ENCODE data around the gene ARMC12. TPM values are rescaled to one million over a fixed set of nuclear protein-coding genes. Genes with fewer than 3 reads are reported as not detected.
A peak's percentile ranks its signal among the peaks of the same experiment; 100 is the strongest.

ARMC12 gene
- polyA plus RNA-seq, 1 donor (not counting 4 experiments of a cell fraction or from before 2014, with no cell fraction given): 0.54 TPM

DNA sequence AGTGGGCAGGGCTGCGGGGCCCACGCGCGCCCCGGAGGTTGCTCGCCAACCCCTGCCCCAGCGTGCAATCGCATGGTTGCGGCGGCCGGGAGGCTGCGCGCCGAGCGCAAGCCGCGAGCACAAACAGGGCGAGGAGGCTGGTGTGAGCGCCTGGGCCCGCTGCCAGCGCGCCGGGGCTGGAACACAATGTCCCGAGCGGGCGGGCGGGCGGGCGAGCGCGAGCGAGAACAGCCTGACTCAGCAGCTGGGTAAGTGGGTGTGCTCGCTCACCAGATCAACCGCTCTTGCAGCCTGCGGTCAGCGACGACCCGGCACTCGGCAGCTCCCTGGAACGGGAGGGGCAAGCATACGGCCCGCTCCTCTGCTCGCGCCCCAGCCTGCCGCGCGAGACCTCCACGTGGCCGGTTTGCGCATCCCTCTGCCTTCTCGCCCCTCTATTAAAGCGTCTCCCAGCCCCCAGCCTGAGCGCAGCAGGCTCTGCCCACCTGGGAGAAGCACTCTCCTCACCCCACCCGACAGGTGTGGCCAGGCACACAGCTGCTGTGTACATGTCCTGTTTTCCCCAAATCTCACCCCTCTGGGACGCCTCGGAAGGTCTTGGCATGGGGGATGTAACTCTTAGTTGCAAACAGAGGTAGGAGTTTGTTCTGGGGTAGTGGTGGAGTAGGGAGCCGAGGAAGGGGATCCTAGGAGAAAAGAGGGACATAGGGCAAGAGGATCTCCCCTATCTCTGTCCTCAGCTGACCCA lies 8.7 kb upstream of the ARMC12 start:
- Histone ChIP-seq H3K4me1 (ENCODE audit: control insufficient read depth, extremely low read depth, insufficient read depth, low read length) (peaks cover 63% of the 10 kb centered on the region), H3K4me3 (ENCODE audit: control insufficient read depth in 2 of 3, extremely low read depth in 1 of 3, insufficient read depth in 2 of 3, low read depth in 1 of 3, low read length in 3 of 3) (peak overlapping the region; percentile 33 to 54 (median 34)), H3K27ac (ENCODE audit: control insufficient read depth, insufficient read depth, low read length) (peak overlapping the region; percentile 97), H3K9me1 (ENCODE audit: control insufficient read depth, extremely low read depth, insufficient read depth, low read length) (no peaks in the 10 kb centered on the region), H3K4me2 (ENCODE audit: control insufficient read depth, extremely low read depth, insufficient read depth, low read depth, low read length) (peak overlapping the region; percentile 86), H4K20me1 (ENCODE audit: control insufficient read depth, extremely low read depth, insufficient read depth, low read length) (no peaks in the 10 kb centered on the region), H3K79me2 (ENCODE audit: control insufficient read depth, insufficient read depth, low read length) (no peaks in the 10 kb centered on the region), H3K9ac (ENCODE audit: control insufficient read depth, extremely low read depth, insufficient read depth, low read length) (peak overlapping the region; percentile 90), H2AFZ (ENCODE audit: control insufficient read depth, low read length) (peak overlapping the region; percentile 37), H3K36me3 (ENCODE audit: control insufficient read depth in 2 of 2, extremely low read depth in 1 of 2, insufficient read depth in 2 of 2, low read length in 2 of 2) (no peaks in the 10 kb centered on the region), H3K9me3 (ENCODE audit: control insufficient read depth, low read depth, low read length) (no peaks in the 10 kb centered on the region), H3K27me3 (ENCODE audit: control insufficient read depth, extremely low read depth, insufficient read depth, low read length) (no peaks in the 10 kb centered on the region)
- dilution Hi-C loops (cut with MboI; ENCODE audit: extremely low pct_ligation_motif_present, low sequenced_read_pairs): loop anchor here (25.0 kb wide), 1 partner anchor 166 kb away; no protein-coding TSS in a partner anchor
- TF ChIP-seq, protein P1, sequence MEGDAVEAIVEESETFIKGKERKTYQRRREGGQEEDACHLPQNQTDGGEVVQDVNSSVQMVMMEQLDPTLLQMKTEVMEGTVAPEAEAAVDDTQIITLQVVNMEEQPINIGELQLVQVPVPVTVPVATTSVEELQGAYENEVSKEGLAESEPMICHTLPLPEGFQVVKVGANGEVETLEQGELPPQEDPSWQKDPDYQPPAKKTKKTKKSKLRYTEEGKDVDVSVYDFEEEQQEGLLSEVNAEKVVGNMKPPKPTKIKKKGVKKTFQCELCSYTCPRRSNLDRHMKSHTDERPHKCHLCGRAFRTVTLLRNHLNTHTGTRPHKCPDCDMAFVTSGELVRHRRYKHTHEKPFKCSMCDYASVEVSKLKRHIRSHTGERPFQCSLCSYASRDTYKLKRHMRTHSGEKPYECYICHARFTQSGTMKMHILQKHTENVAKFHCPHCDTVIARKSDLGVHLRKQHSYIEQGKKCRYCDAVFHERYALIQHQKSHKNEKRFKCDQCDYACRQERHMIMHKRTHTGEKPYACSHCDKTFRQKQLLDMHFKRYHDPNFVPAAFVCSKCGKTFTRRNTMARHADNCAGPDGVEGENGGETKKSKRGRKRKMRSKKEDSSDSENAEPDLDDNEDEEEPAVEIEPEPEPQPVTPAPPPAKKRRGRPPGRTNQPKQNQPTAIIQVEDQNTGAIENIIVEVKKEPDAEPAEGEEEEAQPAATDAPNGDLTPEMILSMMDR (optimal IDR thresholded peaks at IDR 0.05 in 1 of 3, IDR thresholded peaks at IDR 0.05 in 1 of 3, conservative IDR thresholded peaks at IDR 0.05 in 1 of 3; ENCODE audit: extremely low read depth in 1 of 3, insufficient read depth in 2 of 3, low read length in 3 of 3): no peak
- TF ChIP-seq EZH2 (IDR thresholded peaks at IDR 0.05; ENCODE audit: low read length): no peak
- DNase-seq (ENCODE audit: low read depth, low spot score) (peak; percentile 81), FAIRE-seq (no peak)

DNA sequence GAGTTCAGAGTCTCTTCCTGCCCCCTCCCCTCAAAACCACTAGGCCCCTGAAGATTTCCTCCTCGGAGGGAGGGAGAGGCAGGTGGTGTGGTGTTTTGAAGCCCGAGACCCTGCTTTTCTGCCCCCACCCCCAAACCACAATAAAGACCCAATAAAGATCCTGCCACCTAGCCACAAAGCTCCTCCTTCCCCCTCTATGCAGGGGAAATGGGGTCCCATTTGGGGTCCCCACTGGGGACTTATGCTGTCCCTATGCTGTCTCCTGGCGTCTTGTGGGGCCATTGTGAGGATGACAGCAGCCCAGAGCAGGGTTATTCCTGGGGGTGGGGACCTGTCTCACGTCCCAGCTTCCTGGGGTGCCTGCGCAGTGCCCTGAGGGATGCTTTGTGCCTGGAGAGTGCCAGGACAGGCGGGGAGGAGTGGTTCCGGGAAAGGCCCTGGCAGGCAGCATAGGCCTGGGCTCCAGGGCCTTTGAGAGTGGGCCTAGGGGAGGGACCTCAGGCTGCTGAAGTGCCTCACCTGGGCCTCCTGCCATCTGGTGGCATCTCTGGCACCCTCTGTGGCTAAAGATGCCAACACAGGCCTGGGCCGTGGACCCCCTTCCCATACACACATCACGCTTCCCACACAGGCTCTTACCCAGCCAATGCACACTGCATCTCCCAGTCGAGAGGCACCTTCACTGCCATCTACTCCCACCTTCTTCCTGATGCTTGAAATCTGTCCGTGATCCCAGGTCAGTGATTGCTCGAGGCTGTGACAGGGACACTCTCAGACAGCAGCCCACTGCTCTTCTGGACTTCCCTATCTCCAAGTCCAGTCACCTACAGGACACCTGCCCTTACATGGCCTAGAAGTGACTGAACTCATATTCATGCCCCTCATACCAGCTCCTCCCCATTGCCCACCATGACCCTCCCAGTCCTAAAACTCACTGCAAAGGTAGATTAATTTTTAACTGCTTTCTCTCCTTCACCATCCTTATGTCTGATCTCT lies 7.9 kb upstream of the ARMC12 start:
- Histone ChIP-seq H3K79me2 (ENCODE audit: control insufficient read depth, insufficient read depth, low read length) (no peaks in the 10 kb centered on the region), H4K20me1 (ENCODE audit: control insufficient read depth, extremely low read depth, insufficient read depth, low read length) (no peaks in the 10 kb centered on the region), H3K4me3 (ENCODE audit: control insufficient read depth in 2 of 3, extremely low read depth in 1 of 3, insufficient read depth in 2 of 3, low read depth in 1 of 3, low read length in 3 of 3) (peak overlapping the region in 1 of 3 experiments; percentile 50), H3K4me1 (ENCODE audit: control insufficient read depth, extremely low read depth, insufficient read depth, low read length) (peaks cover 71% of the 10 kb centered on the region), H3K4me2 (ENCODE audit: control insufficient read depth, extremely low read depth, insufficient read depth, low read depth, low read length) (peak overlapping the region; percentile 81), H2AFZ (ENCODE audit: control insufficient read depth, low read length) (peak overlapping the region; percentile 24), H3K9ac (ENCODE audit: control insufficient read depth, extremely low read depth, insufficient read depth, low read length) (peak overlapping the region; percentile 86), H3K9me3 (ENCODE audit: control insufficient read depth, low read depth, low read length) (no peaks in the 10 kb centered on the region), H3K27ac (ENCODE audit: control insufficient read depth, insufficient read depth, low read length) (peak overlapping the region; percentile 88), H3K27me3 (ENCODE audit: control insufficient read depth, extremely low read depth, insufficient read depth, low read length) (no peaks in the 10 kb centered on the region), H3K9me1 (ENCODE audit: control insufficient read depth, extremely low read depth, insufficient read depth, low read length) (no peaks in the 10 kb centered on the region), H3K36me3 (ENCODE audit: control insufficient read depth in 2 of 2, extremely low read depth in 1 of 2, insufficient read depth in 2 of 2, low read length in 2 of 2) (no peaks in the 10 kb centered on the region)
- FAIRE-seq: no peak
- TF ChIP-seq, protein P1 (optimal IDR thresholded peaks at IDR 0.05 in 1 of 3, IDR thresholded peaks at IDR 0.05 in 1 of 3, conservative IDR thresholded peaks at IDR 0.05 in 1 of 3; ENCODE audit: extremely low read depth in 1 of 3, insufficient read depth in 2 of 3, low read length in 3 of 3): peak in 2 of 3 experiments; percentile 22 to 29
- TF ChIP-seq EZH2 (IDR thresholded peaks at IDR 0.05; ENCODE audit: low read length): no peak
- peak; percentile 71 for DNase-seq (ENCODE audit: low read depth, low spot score)
- dilution Hi-C loops (cut with MboI; ENCODE audit: extremely low pct_ligation_motif_present, low sequenced_read_pairs): loop anchor here (25.0 kb wide), 1 partner anchor 167 kb away; no protein-coding TSS in a partner anchor
